PC-3 (cell line): ENCODE results near the gene PSMC6.

Experiments used
- CTCF ChIP-seq: fragments of 300-600 bp; sonication (generic); conservative IDR thresholded peaks from 2 replicates; pipeline ENCODE4 v1.5.1; 2017; ENCODE audit warnings: antibody characterized with exemption, low read depth, mild to moderate bottlenecking, low read length
- EZH2 ChIP-seq: fragments of 300-600 bp; sonication (generic); IDR thresholded peaks from one replicate; pipeline ENCODE4 v1.6.1; 2017; ENCODE audit warnings: antibody characterized with exemption, mild to moderate bottlenecking, low read length; ENCODE audit not compliant: unreplicated experiment

GRCh38 chr14:52703225-52703624 is 3.8 kb upstream of the PSMC6 start:
- no peak for TF ChIP-seq CTCF
- TF ChIP-seq EZH2 = no peak
